GM19395 (cell line): ENCODE measurements around the gene DOCK9.

Experiments used
- ATAC-seq: cut with Tn5 transposase; IDR thresholded peaks from one replicate; pipeline ENCODE4 v1.9.1; 2021; ENCODE audit warnings: mild to moderate bottlenecking, moderate library complexity; ENCODE audit not compliant: unreplicated experiment

Gene DOCK9

DNA sequence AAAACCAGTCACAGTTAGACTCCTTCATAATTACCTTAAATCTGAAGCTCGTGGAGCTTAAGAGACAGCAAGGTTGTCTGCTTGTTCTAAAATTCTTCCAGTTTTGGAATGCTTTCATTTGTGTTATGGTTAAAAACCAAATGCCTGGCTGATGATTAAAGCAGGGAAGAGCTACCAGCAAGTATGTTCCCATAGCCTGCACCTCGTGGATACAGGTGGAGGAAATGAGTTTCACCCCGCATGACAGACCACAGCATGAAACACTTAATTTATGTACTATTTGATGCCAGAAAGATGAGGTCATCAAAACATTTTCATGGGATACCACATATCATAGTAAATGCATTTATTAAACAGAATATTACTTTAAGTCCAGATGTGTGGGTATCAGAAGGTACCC is 416 bp upstream of the DOCK9 start:
- no peak for ATAC-seq

DNA sequence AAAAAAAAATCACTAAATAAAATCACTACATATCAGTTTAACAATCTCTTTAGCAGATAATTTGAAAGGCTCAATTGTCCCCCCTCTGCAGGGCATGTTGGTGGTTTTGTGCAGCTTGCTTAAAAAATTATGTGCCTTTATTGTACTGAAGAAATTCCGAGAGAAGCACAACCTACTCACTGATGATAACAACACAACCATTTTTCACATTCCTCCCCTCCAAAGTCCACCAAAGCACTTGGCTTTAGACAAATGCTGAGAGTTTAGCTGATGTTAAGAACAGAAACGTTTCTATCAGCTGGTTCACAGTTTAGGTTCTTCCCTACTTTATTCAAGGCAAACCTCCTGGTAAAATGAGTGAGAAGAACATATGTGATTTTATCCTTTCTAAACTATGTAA is 923 bp downstream of the DOCK9 start:
- no peak for ATAC-seq

DNA sequence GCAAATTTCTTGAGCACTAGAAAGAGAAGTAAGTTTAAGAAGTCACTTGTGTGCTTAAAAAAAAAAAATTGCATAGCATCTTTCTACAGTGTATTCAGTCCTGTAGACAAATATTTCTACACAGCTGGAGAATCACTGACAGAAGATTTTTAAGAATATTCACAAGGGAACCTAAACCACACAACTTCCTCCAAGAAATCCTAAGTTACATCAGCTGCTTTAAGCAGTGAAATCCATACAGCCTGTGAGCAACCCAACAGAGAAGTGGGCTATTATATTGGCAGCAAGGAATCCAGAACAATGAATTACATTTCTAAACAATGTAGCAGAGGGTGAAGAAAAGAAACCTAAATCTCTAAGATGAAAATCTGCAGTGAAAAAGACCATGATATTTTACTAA is 1.5 kb downstream of the DOCK9 start:
- no peak for ATAC-seq

DNA sequence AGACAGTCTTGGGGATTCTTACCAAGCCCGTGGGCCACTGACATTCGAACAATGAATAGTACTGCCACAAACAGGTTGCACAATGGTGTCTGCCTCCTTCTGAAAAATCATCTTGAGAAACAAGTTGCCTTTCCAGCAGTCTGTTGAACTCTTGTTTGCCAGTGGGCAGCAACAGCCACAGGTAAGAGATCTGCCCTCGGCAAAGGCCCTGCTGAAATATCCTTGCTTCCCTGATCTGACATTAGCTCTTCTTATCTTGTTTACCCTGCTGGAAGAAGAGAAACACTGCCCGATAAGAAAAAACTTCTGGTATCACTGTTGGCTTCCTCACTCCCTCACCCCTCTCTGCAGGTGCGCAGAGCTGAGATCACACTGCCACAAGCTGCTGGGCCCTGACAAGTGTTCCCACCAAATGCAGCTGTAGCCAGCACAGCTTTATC is 2.0 kb downstream of the DOCK9 start:
- ATAC-seq, result no peak

DNA sequence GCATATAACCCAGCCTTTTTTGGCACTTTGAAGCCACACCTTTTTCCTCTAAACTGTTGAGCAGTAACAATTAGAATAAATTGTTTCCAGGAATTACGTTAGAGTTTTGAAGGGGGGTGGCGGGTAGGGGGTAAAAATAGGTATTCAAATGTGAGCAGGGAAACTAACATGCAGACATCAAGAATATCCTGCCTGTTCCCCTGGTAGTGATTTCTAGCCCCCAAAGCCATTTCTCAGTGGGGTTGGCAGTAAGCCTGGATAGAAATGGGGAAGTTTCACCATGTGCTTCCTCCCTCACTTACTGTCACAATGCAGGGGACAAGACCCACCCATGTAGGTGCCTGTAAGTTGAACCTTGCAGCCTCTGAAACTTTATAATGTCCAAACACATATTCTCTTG is 3.8 kb downstream of the DOCK9 start:
- ATAC-seq, result no peak

DNA sequence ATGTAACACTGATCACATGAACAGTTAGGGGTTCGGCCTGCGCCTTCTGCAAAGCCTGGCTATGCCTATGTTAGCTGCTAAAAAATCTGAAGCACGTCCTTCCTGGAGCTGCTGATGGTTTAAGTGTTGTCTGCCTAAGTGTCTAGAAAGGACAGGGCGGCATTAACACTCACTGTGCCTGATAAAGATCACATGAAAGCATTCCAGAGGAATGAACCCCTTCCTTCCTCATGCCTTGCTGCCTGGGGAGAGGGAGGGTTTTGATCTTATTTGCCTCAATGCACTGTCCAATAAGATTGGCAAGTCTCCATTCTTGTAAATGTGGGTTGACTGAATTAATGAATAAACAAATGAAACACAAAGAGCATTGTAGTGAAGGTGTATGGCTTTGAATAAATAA is 5.2 kb downstream of the DOCK9 start:
- no peak for ATAC-seq

DNA sequence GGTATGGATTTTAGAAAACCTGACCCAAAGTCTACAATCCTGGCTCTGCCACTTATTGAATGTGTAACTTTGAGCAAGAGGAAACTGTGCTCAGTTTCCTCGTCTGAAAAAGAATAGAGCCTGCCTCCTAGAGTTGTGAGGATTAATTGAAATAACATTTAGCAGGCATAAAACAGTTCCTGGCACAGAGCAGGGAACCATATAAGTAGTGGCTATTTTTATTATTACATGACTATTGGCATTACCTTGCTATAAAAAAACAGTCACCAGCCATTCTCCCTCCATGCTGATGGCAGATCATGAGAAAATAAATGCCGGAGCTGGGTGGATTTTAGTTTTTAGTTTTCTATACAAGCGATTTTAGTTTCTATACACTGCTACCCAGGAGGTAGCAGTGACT is 5.8 kb downstream of the DOCK9 start:
- no peak for ATAC-seq

DNA sequence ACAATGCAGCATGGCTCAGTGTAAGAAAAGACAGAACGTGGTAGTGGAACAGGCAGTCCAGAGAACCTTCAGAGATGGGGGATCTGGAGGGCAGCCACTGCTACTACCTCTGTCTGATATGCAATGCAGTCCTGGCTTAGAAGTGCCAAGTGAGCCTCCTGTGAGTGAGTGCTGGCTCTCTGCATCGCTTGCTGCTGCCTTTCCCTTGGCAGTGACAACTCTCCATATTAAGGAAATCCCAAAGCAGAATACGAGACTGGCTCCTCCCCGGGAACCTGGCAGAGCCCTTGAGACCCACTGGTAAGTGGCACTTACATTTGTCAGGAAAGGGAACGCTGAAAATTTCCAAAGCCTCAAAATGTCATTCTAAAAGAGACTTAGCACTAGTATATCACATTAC is 7.5 kb downstream of the DOCK9 start:
- ATAC-seq, result no peak

DNA sequence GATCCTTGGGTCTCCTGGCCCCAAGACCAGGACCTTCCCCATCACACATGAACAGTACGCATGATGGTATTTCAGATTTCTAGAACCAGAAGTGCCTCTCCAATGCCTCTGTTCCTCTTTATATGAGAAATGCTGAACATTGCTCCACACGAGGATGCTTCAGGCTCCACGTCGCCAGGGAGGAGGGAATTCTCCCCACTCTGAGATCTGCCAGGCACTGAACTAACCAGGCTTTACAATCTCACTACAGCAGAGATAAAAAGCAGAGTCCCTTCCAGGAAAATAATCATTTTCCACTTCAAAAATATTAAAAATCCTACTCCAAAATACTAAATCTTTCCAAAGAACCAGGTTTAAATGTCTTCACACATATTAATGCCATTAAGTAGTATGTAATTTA is 10.4 kb downstream of the DOCK9 start:
- ATAC-seq, result no peak

DNA sequence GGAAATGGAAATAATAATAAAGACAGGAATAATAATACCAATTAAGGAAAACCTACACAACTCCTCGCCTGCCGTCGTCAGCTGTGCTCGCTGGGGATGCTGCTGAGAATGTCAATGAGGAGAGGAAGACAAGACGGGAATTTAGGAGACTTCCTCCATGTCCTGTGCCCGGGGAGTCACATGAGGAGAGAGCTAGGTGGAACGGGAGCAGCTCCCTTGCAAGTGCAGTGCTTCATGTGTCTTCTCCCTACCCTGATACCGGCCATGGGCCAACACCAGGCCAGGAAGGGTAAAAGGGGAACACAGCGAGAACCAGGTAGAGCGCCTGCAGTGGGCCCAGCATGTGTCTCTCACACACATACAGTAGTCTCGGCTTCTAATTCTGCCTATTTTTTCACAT is 11.8 kb downstream of the DOCK9 start:
- ATAC-seq, result no peak

DNA sequence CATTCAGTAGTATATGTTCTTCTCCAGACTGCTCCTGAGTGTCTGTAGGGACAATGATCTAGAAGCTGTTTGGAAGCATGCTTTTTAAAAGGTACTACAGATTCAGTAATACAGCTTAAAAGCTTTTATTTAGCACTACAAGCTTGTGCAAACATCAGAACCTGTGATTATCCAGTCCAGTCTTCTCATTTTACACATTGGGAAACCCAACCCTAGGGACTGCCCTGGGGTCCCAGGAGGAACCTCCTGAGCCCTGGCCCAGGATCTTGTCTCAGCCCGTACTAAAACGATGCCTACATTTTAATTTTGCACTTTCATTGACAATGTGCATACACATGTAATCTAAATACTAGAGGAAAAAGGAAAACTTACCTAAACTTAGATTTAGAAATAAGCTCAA is 12.5 kb downstream of the DOCK9 start:
- no peak for ATAC-seq

DNA sequence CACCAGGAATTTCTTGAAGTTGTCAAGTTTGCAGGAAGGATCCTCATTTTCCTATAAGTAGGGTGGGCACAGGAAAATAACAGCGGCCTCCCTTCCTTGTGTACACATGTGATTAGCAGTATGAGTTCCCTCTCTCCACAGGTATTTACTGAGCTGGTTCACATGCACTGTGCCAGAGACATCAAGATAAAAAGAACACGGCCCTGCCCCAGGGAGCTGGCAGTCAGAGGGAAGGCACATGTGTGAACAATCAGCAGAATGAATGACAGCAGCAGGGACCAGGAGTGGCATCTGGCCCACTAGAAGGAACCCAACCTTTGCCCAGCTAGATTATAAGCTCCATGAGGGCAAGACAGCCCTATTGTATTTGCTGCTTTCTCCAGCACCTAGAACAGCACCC is 13.9 kb downstream of the DOCK9 start:
- no peak for ATAC-seq

DNA sequence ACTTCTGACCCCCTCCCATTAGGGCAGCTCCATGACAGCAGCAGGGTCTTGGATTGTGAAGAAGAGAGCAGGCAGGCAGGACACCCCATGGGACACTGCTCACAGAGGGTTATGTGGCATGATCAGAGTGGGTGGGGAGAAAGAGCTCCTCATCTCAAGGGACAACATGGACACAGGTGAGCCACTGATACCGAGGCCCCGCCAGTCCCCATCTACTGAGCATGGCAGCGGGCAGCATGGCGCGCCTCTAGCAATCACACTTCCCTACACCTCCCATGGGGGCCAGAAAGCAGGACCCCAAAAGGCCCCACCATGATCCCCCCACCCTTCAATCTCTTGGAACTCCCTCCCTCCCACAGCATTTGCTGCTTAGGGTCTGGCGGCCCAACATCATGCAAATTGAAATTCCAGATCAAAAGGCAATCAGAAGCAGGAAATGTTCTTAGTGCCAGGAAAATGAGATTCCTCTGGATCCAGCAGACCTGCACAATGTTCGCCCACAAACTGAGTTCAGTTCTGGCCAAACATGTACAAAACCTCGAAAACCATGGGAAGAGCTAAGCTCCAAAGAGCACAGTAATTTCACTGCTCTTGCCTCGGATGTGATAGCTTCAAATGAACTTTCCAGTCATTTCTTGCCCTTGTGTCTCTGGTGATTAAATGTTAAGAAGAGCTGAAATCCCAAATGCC is 14.8 kb downstream of the DOCK9 start:
- ATAC-seq, result no peak

DNA sequence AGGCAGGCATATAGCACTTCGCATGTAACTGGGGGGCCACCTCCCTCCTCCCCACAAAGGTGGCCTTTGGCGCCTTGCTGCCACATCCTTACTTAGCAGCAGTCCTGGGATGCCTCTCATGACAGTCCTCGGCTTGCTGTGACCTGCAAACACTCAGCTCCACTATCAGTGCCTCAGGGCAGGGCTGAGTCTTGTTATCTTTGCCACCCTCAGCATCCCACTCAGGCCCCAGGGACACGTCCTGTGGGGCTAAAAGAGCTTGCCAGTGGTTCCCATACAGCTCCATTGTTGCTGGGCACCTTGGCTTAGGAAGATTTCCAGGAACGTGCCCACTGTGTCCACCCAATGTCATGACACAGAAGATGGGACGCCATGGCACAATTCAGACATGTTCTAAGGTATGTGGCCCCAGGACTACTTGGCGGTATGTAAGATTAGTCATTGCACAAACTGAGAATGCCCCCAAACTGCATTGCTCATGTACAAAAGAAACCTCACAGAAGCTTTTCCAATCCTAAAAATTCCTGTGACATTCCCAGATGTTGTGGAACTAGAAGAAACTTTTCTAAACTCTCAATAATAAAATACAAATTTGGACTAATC is 16.3 kb downstream of the DOCK9 start:
- ATAC-seq, result no peak

DNA sequence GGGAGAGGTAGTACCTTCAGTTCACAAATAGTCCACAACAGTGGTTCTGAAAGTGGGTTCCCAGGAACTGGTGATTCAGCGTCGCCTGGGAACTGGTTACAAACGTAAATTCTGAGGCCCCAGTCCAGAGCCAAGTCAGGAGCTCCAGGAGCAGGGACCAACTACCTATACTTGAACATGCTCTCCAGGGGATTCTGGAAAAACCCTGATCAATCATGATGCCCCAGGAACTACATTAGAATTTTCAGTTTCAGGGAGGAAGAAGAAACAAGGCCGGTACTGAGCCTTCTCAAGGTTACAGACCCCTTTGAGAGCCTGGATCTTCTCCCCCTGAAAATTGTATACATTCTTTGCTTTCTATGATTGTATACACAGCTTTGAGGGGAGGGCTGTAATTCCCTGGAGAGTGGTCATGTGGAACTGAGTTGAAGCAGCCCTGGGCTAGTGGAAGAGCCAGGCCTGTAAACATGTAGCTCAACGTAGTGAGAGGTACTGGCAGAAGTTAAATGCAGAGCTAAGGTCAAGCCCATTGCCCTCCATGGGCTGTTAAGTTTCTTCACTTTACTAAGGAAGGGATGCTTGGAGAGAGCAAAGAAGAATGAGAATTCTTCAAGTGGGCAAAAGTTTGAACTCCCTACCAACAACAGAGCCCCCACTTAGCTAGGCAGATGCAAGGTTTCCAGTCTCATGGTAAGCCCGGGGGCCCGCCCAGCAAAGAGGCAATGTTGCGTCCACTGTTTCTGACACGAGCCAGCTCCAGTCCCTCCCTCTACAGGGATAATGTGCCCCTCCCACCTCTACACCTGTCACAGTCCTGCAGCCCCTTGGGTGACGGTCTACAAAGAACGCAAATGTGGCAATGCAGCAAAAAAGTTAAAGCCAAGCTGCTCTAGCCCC is 17.0 kb downstream of the DOCK9 start:
- ATAC-seq, result no peak

DNA sequence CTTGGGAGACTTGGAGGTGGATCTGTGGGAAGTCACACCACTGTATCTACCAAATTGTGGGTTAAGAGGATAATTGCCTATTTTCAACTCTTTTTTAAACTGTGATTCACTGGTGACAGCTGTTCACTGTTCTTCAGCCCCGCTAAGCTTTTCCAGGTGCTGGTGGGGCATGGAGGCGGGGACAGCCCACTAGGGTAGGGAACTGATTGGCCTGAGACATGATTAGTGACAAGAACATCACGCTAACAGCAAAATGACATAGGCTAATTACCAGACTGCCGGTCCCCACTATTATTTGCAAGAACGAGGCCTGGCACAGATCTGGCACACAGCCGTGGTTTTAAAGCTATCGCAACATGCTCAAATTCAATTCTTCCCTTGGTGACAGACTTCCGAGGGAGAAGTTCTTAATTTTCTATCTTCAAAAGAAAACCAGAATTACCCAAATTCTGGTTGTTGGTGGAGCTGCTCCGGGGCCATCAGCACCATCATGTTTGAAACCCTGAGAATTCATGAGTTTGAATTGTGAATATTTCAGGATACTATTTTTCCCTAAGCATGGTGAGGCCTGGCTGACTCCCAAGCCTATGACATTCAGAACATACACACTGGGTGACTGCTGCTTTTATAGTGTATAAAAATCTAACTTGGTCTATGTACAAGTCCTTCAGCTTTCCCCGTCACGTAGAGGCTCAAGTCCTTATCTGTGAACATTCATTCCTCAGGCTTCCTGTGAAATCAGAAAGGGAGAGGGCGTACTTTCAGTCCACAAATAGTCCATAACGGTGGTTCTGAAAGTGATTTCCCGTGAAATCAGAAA is 17.9 kb downstream of the DOCK9 start:
- no peak for ATAC-seq

DNA sequence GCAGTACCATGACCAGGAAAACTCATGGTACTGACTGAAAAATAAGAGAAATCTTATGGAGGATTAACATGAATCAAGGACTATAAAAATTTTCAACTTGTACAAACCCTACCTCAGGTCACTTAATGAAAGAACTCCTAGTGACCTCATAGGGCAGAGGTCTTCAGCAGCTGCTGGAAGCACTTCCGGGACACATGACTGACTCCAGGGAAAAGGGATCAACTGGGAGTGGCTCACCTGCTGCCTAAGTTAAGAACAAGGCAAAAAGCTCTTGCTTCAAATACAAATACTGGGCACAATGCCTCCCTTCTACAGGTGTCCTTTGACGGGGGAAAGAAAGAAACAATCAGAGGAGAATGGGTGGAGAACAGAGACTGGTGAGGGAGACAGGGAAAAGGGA is 18.6 kb downstream of the DOCK9 start:
- ATAC-seq, result no peak

DNA sequence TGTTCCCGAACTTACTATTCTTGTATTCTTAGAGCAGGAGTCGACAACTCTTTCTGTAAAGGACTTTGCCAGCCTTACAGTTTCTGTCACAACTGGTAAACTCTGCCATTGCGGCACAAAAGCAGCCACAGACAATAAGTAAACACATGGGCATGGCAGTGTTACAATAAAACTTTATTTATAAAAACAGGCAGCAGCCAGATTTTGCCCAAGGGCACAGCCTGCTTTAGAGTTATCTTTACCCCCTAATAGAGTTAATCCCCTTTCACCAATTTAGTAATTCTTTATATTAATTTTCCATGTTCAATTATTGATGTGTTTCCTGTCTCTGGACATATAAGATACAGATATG is 19.4 kb downstream of the DOCK9 start:
- ATAC-seq, result no peak

DNA sequence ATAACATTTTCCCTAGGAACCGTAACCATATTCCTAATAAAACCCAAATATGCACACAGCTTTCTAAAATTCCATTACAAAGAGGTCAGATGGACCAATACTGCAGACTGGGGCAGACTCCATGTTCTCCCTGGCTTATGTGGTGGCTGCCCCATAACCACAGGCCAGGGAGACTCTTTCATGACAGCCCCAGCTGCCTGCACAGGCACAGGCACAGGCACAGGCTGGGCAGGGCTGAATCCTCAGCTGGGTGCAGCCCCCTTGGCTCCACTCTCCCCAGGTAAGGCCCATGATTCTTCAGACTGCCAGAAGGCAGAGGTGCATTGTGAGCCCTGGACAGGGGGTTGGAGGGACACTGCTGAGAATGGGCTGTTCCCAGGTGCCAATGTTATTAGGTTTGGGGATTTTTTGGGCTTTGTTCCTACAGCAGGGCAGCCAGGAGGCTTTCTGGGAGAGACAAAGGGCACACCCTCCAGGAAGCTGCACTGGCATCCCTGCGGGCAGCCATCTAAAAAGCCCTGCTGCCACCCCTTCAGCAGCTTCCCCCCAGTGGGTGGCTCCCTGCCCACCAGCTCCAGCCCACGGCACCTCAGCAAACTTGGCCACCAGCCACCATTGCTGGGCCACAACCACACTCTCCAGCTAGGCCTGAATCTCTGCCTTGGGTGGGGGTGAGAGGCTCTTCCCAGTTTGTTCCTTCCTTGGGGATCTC is 20.0 kb downstream of the DOCK9 start:
- ATAC-seq, result no peak

DNA sequence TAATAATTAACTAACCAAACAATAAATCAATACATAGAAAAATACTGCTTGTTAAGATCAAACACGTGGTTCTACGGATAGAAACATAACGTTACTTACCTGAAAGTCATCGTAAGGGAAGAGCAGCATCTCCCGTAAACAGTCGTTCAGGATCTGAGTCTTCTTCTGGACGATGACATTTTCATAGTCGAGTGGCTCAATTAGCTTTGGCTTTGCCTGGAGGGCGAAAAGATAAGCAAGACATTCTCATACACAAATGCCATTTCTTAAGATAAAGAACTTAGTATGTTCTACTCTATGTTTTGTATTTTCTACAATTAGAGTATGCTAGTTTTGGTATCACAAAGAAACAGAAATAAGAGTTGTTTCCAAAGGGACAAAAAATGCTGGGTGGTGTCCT is 22.5 kb downstream of the DOCK9 start:
- ATAC-seq, result no peak

DNA sequence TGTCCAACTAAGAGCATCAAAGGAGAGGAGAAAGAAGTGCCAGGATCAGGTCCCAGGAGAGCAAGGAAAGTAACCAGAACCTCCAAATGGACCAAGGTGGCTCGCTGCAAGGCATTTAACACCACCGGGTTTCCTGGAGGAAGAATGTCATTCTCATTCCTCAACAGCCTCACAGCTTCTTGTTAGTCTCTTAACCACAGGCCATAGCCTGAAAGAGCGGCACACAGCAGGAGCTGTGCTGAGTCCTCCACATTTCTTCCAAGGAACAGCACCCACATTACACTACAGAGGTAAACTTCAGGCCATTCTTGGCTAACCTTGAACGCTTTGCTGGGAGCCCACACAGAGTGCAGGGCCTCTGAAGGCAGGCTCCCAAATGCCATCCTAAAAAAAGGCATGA is 23.6 kb downstream of the DOCK9 start:
- ATAC-seq, result no peak
